HUDEP-2 (cell line): ENCODE data around the gene SRGAP2C.
"Not testable (repeated sequence)": the region's sequence is repeated elsewhere in the genome, so short reads cannot be mapped to it uniquely, and the experiment has no call there.

ENCODE experiments used
- DNase-seq, 76 experiments: peaks; one replicate each; lab custom pipeline; 2025; ENCODE audit not compliant: unreplicated experiment in 76 of 76; lab: John Stamatoyannopoulos, UW

SRGAP2C gene

DNA sequence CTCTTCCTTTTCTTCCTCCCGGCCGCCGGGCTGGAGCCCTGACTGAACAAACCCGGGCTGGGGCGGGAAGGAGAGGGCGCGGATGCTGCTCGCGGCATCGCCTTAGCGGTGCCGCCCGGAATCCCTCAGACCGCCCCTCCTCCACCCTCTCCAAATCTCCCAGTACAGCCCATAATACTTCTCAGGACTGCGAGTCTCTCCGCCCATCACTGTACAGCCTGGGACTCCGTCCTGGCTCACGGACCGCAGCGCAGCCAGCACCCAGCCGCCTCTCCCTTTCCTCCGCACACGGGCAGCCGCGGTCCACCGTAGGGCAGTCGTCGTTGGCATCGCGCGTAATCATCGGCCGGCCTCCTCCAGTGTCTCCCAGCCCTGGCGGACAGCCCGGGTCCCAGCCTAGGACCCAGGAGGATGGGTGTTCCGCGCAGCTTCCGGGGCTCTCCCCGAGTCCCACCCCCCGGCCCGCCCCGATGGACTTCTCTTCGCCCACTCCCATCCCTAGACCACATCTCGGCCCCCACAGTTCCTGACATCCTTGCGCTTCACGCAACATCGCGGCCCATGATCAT lies 449 bp downstream of the SRGAP2C start:
- not testable (repeated sequence) for DNase-seq

DNA sequence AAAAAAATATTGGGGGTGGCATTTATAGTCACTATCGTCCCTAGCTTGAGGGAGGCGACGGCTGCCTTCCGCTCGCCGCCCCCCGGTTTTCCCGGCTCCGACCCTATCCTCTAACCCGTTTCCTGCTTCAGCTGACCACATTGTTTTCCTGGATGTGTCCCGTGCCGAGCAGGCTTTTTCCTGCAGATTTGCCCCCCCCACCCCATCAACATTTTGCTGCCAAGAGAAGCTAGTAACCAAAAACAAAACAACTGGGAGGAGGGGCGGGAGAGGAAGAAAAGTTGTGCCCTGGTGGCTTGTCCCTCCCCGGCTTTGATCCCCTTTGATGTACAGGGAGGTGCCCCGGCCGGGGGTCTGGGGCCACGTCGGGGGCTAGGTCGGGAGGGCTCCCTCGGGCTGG lies 1.4 kb downstream of the SRGAP2C start:
- DNase-seq = not testable (repeated sequence)

DNA sequence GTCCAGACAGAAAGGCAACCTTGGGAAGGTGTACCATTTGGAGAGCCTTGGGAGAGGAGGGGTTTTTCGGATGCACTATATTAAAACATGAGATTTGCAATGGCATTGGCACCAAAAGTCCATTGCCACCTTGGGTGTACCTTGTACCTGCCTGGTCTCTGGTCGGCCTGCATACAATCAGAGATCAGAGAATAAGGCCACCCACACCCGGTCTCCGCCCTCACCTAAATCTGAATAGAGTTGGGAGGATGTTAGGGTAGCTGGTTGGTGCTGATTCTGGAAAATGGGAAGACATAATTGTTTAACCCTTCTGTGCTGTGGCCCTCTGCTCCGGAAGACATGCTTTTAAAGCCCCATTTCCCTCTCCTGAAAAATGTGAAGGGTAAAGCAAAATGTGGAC lies 3.1 kb downstream of the SRGAP2C start:
- not testable (repeated sequence) for DNase-seq

DNA sequence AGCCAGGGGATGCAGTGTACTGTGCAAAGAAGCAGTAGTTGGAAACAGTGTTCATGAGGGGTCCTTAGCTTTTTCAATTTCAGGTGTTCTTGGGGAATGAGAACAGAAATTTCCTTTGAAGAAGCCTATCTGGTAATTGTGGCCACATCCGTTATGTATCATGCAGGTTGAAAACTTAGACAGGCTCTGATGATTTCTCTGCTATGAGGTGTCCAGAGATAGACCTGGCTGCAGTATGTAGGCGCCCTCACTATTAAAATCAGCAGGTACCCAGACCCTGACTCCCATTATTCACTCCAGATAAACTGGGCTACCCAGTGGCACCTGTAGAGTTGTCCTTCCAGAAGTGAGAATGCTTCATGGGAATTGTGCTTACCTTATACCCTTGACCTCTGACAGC lies 7.7 kb downstream of the SRGAP2C start:
- DNase-seq = not testable (repeated sequence)

DNA sequence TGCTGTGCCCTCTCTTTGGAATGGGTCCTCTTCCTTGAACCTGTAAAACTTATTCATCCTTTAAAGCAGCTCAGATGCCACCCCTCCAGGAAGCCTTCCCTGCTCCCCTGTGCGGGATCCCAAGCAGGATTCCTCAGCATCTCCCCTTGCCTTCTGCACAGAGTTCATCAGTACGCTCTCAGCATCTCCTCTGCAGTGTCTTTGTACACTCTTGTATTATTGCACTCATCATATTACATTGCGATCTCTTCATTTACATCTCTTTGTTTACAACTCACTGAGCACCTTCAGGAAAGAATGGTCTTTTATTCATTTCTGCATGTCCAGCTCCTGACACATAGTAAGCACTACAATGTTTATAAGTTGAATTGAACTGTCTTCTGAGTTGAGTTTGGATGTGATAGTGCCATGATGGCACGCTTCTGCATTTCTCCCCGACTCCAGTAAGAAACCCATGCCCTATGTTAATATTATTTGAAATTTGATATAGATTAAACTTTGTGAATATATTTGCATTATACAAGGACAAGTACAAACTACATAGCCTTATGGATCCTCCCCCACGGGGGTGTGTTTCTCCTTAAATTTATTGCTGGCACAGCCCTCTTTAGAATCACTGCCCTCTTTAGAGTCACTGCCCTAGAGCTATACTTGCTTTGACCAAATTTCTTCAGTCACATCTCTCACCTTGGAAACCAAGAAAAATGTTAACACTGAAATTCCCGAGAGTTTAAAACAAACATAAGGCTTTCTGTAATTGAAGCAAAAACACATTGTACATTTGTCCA lies 12.5 kb downstream of the SRGAP2C start:
- not testable (repeated sequence) for DNase-seq

DNA sequence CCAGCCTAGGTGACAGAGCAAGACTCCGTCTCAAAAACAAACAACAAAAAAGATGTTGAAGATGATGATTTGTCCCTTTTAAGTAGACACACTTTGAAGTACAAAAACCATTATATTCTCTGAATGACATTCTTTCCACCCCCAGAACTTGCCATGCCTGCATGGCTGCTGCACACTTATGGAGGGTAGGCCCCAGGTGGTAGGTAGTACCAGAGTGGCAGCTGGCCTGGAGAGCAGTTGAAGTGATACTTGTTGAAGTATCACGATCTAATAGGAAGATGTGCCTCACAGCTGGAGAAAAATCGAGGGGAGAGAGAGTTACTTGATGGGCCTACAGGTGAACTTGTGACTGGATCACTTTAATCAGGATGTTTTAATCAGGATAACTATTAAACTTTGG lies 15.0 kb downstream of the SRGAP2C start:
- DNase-seq = not testable (repeated sequence)

DNA sequence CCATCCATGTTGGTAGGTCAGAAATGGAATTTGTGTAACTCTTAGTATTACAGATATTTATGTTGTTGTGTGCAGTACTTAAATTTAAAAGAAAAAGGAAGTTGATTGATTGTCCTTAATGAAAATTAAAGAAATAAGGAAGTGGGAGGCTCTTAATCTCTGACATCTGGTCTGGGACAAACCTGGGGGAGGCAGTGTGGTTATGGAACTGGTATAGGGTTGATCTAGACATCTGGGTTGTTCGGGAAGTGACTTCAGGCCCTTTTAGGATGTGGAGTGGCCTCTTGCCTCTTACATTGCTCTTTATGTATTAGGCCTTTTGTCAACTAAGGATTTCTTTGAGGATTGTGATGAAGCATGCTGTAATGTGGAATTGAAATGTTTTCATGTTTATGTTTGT lies 15.5 kb downstream of the SRGAP2C start:
- not testable (repeated sequence) for DNase-seq

DNA sequence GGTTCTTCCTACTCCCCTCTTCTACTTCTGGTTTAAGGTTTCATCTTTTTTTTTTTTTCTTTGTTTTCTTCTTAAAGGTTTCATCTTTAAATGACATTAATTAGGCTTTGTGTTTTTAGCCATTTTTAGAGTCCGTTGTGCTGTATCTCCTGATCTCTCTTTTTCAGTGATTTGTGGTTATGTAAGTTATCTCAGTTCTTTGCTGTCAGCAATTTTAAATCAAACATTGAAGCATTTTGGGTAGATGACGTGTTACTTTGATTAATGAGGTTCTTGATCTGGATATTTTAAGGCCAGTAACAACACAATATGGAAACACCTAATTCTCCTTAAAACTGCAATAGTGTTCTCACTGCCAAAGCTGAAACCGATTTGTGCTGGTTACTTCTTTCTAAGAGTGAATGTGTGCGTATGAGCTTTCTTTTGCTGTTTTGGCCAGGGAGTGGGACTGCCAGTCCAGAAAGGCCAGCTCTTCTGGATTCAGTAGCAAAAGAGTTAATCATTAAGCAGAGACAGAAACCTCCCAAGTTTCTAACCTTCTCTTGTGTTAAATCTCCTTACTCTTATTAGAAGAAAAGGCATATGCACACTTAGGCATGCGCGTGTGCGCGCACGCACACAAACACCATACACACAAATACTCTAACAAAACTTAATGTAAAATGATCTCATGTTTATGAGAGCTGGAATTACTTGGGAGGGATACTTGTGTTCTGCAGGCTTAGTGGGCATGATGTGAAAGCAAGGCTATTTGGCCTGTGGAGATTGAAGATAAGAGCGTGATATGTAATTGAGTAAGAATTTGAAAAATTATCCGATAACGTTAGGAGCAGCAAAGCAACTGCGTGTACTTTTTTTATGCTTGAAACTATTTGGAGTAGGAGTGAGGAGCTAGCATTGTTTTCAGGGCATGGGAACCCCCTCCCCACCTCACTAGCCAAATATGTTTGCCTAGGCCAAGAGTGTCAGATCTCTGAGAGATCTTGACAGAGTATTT lies 16.5 kb downstream of the SRGAP2C start:
- DNase-seq = not testable (repeated sequence)

DNA sequence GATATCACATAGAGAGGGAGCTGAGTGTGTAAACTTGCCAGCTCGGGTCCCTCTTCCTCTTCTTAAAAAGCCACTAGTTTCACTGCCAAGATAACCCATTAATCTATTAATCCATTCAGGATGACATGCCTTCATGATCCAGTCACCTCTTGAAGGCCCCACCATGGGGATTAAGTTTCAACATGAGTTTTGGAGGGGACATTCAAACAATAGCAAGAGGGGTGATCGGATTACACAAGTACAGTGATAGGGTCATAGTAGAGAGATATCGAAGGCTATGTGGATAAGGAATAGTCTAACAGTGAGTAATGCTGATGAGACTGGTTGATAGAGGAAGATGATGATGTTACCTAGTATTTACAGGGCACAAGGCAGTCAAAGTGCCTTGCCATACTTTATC lies 18.2 kb downstream of the SRGAP2C start:
- DNase-seq = not testable (repeated sequence)

DNA sequence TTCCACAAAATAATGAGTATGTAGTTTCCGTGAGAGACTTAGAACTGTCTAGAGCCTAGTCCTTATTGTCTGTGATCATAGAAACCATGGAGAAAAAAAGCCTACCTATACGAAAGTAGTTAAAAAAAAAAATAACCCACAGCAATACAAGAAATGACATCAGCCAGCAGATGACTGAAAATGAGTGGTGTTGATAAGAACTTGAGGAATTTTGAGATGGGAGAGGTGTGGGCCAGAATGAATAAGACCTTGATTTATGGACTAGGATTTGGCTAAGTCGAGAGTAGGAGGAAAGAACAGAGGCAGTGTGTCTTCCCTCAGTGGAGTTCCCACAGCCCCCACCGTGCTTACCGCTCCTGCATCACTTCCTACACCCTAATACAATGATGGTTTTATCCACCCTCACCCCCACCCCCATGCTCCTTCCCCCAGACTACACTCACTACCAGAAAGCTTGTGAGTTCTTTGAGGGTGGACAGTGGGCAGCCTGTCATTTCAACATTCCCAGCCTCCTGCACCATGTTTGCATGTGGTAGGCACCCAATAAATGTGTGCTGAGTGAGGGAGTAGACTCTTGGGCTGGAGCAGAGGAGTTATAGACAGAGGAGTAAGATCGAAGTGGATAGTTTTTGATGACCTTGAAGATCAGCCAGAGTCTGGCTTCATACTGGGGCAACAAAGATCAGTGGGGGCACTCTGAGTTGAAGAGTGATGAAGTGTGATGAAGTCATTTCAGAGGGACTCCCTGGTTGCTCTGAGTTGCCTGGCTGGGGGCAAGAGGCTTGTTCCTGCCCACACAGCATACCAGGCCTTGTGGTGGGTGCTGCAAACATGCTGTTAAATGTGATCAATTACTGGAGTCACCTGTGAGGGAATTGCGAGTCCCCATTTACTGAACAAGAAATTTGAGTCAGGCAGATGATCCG lies 21.3 kb downstream of the SRGAP2C start:
- DNase-seq = not testable (repeated sequence)

DNA sequence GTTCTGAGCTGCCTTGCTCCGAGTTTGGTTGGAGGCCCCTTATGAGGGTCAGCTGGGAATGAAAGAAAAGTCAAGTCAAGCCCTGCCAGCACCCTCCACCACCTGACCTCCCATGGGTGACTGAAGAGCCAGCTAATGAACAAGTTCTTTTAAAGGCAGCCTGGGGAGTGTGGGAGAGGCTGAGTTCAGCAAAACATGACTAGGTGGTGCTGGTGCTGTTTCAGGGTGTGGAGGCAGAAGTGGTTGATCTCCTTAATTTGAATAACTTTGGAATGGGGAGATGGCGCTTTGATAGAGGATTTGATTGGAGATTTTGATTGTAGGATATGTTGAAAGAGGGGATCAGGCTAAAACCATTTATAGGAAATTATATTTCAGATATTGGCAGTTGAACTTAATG lies 22.6 kb downstream of the SRGAP2C start:
- DNase-seq = not testable (repeated sequence)

DNA sequence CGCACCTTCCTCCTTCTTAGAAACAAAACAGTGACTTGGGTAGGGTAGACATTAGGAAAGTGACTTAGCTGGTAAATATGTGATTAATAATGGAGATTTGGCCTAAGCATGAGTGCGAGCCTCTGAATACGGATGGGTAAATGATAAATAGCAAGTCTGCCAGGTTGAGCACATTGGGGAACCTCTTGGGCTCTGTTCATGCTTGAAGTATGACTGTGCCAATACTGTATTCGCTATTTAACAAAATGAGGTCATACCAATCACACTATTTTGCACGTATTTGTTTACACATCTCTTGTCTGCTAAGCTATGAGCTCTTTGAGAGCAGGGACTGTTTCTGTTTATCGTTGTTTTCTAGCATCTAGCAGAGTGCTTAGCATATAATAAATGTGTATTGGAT lies 23.6 kb downstream of the SRGAP2C start:
- DNase-seq = not testable (repeated sequence)

DNA sequence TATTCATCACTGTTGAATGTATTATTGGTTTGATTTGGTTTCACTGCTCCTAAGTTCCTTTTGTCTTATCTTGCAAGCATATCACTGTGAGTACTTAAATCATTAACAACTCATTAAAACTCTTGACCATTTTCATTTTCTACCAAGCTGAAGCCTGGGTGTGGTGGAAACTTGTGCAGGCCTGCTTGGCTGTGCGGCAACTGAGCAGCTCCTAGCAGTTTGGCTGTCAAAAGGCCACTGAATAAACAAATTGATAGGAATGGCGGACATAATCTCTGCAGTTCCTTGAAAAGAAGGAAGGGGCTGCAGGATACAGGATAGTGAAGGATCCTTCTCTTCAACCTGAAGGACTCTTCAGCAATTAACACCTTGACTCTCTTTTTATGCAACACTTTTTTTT lies 26.0 kb downstream of the SRGAP2C start:
- not testable (repeated sequence) for DNase-seq

DNA sequence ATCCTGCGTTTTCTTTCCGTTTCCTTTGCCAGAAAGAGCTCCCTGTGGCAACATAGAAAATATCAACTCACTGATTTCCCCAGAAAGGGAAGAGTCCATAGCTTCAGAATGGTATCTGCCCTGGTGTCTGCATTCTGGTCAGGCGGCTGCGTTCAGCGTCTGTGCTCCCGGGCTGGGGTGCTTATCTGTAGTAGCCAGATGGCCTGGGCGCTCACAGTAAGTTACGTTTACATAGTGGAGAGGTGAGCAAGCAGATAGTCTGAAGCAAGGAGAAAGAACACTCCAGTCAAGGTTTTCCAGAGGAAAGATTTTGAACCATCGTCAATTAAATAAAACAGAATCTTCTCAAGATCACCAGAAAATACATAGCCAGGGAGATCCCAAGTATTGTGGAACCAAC lies 28.7 kb downstream of the SRGAP2C start:
- not testable (repeated sequence) for DNase-seq

DNA sequence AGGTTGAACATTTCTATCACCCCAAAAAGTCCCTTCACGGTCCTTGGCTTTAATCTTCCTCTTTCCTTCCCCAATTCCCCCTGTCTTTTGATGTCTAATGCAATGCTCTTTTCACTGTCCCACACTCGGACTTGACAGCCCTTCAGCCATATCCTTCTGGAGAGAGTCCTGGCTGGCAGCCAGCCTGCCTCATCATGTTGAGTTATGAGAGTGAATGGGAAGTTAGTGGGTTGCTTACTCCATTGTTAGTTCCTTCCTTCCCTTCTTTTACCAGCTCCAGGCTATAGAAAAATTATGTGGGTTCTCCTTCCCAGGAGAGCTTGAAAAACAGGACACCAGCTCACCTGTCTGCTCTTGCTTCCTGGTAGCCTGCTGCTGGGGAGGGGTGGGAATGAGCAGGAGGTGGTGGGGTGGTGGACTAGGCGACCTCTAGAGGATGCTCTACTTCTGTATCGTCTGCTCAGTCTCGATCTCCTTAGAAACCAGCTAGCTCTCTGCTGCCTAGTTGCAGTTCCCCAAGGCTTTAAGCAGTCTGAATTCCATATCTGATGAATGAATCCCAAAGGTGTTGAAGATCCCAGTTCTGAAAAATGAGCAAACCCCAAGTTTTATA lies 29.9 kb downstream of the SRGAP2C start:
- not testable (repeated sequence) for DNase-seq

DNA sequence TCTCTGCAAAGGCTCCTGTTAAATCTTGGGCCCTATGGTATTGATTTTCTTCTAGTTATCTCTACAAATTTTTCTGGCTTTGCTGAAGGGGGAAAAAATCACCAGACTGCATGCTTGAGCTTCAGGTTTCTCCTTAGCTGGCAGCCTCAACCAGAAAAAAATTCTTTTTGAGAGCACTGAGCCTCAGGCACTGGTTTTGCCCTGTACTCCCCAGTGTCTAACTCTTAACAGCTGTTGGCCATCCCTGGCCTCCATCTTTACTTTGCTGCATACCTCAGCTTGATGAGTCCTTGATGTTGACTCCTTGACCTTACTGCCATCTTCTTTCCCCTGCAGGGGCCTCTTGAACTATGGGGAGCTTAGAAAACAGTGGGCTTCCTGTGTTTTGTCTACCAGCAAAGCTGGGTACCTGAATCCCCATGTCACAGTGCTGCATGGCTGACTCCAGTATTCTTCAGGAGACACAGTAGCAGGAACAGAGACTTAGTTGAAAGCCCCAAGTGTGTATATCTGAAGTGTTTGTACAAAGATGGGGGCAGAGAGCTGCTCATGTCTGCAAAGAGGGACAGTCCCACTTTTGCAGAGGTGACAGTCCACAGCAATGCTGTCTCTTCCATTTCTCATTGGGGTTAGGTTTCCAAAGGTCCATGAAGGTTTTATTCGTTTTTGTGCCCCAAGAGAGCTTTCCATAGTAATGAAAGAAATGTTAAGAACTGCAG lies 31.1 kb downstream of the SRGAP2C start:
- not testable (repeated sequence) for DNase-seq

DNA sequence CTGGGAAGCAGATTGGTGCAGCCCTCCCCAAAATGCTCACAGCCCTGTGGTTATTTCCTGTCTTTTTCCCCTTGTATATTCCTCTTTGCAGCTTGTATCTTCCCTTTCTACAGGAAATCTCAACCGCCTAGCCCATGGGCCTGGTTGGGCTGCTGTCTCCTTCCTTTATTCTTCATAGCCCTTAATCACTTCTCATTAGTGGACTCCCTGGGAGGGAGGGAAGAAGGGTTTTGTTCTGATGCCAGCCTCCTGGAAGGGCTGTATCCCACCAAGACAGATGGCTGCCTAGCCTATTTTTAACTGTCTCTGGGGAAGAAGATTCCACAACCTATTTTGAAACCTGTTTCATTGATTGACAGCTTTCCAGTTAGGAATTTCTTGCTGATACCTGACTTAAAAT lies 31.9 kb downstream of the SRGAP2C start:
- not testable (repeated sequence) for DNase-seq

DNA sequence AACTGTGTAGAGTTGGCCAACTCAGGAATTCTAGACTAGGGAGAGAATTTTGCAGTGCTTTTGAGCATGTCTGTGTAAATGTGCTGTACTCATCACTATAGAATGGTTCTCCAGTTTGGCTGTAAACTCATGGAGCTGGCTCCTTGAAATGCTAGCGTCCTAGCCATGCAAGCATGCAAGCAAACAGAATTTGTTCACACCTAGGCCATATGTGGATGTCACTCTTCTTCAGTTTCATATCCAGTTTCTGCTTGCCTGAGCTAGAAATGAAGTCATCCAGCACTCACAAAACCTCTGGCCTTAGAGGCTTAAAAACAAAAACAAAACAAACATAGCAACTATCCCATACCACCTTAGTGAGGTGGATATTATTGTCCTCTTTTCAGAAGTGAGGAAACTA lies 37.0 kb downstream of the SRGAP2C start:
- not testable (repeated sequence) for DNase-seq

DNA sequence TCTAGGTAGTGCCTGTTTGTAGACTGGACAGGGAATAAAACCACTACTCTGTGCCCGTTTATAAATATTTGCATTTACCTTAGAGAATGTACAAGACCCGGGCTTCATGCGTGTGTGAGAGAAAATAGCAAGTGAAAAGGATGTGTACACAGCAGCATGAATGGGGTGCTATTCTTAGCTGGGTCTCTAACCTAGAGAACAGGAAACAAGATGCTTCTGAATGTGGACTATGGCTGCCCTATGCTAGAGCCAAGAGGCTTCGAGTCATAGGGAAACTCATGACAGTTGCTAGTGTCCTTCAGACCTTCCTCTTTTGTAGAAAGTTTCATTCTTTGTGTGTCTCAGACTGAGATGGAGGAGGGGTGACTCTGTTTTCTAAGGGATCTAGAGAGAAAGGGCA lies 39.9 kb downstream of the SRGAP2C start:
- DNase-seq = not testable (repeated sequence)
